Measurements from ENCODE around the gene KRTAP13-3. TPM values are rescaled to one million over a fixed set of nuclear protein-coding genes. Genes with fewer than 3 reads are reported as not detected.

KRTAP13-3 gene
- polyA plus RNA-seq, 1 experiment: not detected

- Histone ChIP-seq H3K9me3 (ENCODE audit: control insufficient read depth, insufficient read depth, low read length) (peaks cover 15% of the 10 kb centered on the region), H3K27ac (ENCODE audit: low read depth, low read length) (no peak overlapping the region), H3K4me3 (ENCODE audit: low read depth, low read length) (no peak overlapping the region), H3K27me3 (ENCODE audit: control insufficient read depth, insufficient read depth, low read length) (no peaks in the 10 kb centered on the region)
- ChIA-PET CTCF (no interaction called here), POLR2A (no interaction called here)
- TF ChIP-seq, protein P1, sequence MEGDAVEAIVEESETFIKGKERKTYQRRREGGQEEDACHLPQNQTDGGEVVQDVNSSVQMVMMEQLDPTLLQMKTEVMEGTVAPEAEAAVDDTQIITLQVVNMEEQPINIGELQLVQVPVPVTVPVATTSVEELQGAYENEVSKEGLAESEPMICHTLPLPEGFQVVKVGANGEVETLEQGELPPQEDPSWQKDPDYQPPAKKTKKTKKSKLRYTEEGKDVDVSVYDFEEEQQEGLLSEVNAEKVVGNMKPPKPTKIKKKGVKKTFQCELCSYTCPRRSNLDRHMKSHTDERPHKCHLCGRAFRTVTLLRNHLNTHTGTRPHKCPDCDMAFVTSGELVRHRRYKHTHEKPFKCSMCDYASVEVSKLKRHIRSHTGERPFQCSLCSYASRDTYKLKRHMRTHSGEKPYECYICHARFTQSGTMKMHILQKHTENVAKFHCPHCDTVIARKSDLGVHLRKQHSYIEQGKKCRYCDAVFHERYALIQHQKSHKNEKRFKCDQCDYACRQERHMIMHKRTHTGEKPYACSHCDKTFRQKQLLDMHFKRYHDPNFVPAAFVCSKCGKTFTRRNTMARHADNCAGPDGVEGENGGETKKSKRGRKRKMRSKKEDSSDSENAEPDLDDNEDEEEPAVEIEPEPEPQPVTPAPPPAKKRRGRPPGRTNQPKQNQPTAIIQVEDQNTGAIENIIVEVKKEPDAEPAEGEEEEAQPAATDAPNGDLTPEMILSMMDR (IDR thresholded peaks at IDR 0.05; ENCODE audit: low read depth, low read length): no peak
- DNase-seq (ENCODE audit: low read depth, low spot score): no peak
Observed at GRCh38 chr21:30444204-30444603, 18.5 kb upstream of the KRTAP13-3 start.

DNA sequence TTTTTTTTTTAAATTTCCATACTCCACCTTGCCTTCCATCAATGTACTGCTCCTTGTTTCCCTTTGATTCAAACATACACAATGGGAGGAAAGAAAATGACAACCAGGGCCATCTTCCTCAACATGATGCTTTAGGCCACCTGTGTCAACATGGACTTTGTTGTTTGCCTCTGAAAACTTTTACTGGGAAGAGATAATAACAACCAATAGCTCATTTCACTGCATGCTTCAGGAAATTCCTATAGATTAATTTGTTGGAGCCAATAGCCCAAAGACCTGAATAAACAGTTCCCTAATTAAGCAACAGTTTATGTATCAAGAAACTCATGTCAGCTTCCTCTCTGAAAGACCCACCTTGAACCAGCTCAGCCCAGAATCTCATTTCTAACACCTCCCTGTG lies 17.5 kb upstream of the KRTAP13-3 start:
- POLR2A ChIA-PET: no interaction called here
- Histone ChIP-seq H3K27me3 (ENCODE audit: control insufficient read depth, insufficient read depth, low read length) (no peaks in the 10 kb centered on the region), H3K9me3 (ENCODE audit: control insufficient read depth, insufficient read depth, low read length) (peaks cover 15% of the 10 kb centered on the region), H3K4me3 (ENCODE audit: low read depth, low read length) (no peak overlapping the region), H3K27ac (ENCODE audit: low read depth, low read length) (no peak overlapping the region)
- TF ChIP-seq, protein P1 (IDR thresholded peaks at IDR 0.05; ENCODE audit: low read depth, low read length): no peak
- CTCF ChIA-PET: no interaction called here
- DNase-seq (ENCODE audit: low read depth, low spot score): no peak

GRCh38 chr21:30439975-30440374 lies 14.2 kb upstream of the KRTAP13-3 start, which contains the start of gene KRTAP15-1:
Gene KRTAP15-1, plus strand, starts transcription at chr21:30440275. Its CDS starts 53 bp downstream, at chr21:30440328.
- POLR2A ChIA-PET: no interaction called here
- CTCF ChIA-PET: no interaction called here

GRCh38 chr21:30437010-30437565 lies 11.4 kb upstream of the KRTAP13-3 start:
- no peak overlapping the region for H3K27ac ChIP-seq (ENCODE audit: low read depth, low read length)
- ChIA-PET POLR2A (no interaction called here), CTCF (interaction anchor here (0.7 kb wide), 1 partner anchor 631 kb away, joined by 3 read pairs; no protein-coding TSS in a partner anchor)
- DNase-seq (ENCODE audit: low read depth, low spot score): no peak
- H3K27me3 ChIP-seq (ENCODE audit: control insufficient read depth, insufficient read depth, low read length): no peaks in the 10 kb centered on the region
- TF ChIP-seq, protein P1 (IDR thresholded peaks at IDR 0.05; ENCODE audit: low read depth, low read length): no peak
- no peak overlapping the region for H3K4me3 ChIP-seq (ENCODE audit: low read depth, low read length)
- peaks cover 18% of the 10 kb centered on the region for H3K9me3 ChIP-seq (ENCODE audit: control insufficient read depth, insufficient read depth, low read length)

More at GRCh38 chr21:30439975-30440374, 14.2 kb upstream of the KRTAP13-3 start, which contains the start of gene KRTAP15-1:
- Histone ChIP-seq H3K9me3 (ENCODE audit: control insufficient read depth, insufficient read depth, low read length) (peaks cover 19% of the 10 kb centered on the region), H3K27ac (ENCODE audit: low read depth, low read length) (no peak within 1 kb of the TSS), H3K27me3 (ENCODE audit: control insufficient read depth, insufficient read depth, low read length) (no peaks in the 10 kb centered on the region), H3K4me3 (ENCODE audit: low read depth, low read length) (no peak within 1 kb of the TSS)
- TF ChIP-seq, protein P1 (IDR thresholded peaks at IDR 0.05; ENCODE audit: low read depth, low read length): no peak
- DNase-seq (ENCODE audit: low read depth, low spot score): no peak

DNA sequence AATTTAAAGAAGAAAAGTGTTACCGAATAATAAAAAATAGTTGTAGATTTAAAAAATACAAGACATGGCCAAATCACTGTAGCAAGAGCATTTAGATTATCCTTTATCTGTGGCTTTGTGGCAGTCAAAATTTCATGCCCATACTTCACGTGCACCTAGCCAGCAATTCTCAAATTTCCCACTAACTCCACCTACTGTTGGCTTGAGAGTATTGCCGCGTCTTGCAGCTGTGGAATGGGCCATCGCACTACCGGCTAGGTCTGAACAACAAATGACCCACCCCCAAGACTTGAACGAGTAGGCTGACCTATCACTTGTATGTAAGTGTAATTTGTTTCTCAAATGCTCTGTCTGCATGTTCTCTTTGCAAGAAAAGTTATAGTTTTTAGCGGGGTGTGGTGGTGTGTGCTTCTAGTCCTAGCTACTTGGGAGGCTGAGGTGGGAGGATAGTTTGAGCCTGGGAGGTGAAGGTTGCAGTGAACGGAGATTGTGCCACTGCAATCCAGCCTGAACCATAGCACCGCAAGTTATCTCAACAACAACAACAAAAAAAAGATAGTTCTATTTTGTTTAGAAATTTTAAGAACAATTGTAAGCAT lies 8.4 kb upstream of the KRTAP13-3 start:
- no peak overlapping the region for H3K4me3 ChIP-seq (ENCODE audit: low read depth, low read length)
- no peak for DNase-seq (ENCODE audit: low read depth, low spot score)
- peaks cover 12% of the 10 kb centered on the region for H3K9me3 ChIP-seq (ENCODE audit: control insufficient read depth, insufficient read depth, low read length)
- H3K27me3 ChIP-seq (ENCODE audit: control insufficient read depth, insufficient read depth, low read length): no peaks in the 10 kb centered on the region
- TF ChIP-seq, protein P1 (IDR thresholded peaks at IDR 0.05; ENCODE audit: low read depth, low read length): no peak
- ChIA-PET CTCF (no interaction called here), POLR2A (no interaction called here)
- no peak overlapping the region for H3K27ac ChIP-seq (ENCODE audit: low read depth, low read length)

Data from AG04450 (cell line).